ENCODE measurements around the gene CD207.

- TF ChIP-seq CTCF (IDR thresholded peaks at IDR 0.05 in 4 of 5, conservative IDR thresholded peaks at IDR 0.05 in 1 of 5) (no peak), POLR2A (IDR thresholded peaks at IDR 0.05) (no peak)
Observed at GRCh38 chr2:70822843-70823242, 12.8 kb downstream of the CD207 start.

Measured in gastrocnemius medialis (tissue), 4 donors.